ENCODE data around the gene ZNF582. TPM values are rescaled to one million over a fixed set of nuclear protein-coding genes. Genes with fewer than 3 reads are reported as not detected.

The ZNF582 gene
- 6.7 TPM for total RNA-seq

DNA sequence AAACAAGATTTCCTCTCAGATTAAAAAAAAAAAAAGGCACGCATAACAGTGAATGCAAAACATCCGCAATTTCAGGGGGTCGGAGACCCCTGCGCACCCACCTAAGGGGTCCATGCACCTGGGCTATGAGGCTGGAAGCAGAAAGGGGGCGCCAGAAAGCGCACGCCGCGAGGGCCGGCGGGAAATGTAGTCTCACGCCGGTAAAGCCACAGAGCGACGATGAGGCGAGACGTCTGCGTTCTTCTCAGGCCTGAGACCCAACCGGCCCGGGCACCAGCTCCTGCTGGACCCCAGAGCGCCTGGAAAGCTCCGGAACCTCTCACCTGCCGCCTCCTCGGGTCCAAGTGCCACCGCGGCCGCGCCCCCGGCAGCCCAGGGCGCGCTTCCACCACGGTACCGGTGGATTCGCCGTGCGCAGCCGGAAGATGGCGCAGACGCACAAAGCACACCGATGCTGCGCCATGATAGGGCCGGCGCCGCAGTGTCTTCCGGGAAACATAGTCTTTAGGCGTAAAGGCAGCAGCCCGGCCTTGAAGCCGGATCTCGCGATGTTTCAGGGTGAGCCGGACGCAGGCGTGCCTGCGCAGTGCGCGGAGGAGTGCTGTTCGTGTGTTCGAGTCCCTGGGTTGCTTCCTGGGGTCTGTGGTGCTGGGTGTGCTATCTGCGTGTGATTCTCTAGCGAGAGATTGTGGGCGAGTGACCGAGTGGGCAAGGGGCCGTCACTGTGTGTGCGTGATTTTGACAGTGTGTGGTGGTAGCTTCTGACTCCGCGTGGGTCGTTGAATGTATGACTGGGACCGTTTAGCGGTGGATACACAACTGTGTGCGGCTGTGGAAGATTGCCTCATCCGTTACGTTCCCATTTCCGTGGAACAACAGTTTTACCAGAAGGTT is at the start of gene ZNF582:
TSS of gene ZNF582 (minus strand) at position 416 of the 894 bp plus-strand sequence. CDS start 1,782 bp downstream, outside the sequence.

GRCh38 chr19:56403764-56404704 is 10.7 kb upstream of the ZNF582 start, which contains the start of gene ZNF583:
Gene ZNF583 (plus strand): TSS chr19:56404332. CDS start chr19:56407115, 2,783 bp downstream.

Other genes starting within 250 kb of the ZNF582 start
- not detected for gene GALP, start 217.5 kb downstream of the ZNF582 start, total RNA-seq
- not detected for gene ZSCAN5B, start 195.8 kb downstream of the ZNF582 start, total RNA-seq
- not detected for gene ZSCAN5C, start 191.3 kb downstream of the ZNF582 start, total RNA-seq
- not detected for gene EDDM13, start 120.8 kb downstream of the ZNF582 start, total RNA-seq
- gene ZSCAN5A, start 78.7 kb downstream of the ZNF582 start, total RNA-seq = 8.8 TPM
- 44.5 TPM for gene ZNF583, start 10.8 kb upstream of the ZNF582 start, total RNA-seq
- 27.7 TPM for gene ZNF667, start 83.8 kb upstream of the ZNF582 start, total RNA-seq
- 21.5 TPM for gene ZNF471, start 114.3 kb upstream of the ZNF582 start, total RNA-seq
- gene ZFP28, start 145.4 kb upstream of the ZNF582 start, total RNA-seq = 32.5 TPM
- gene ZNF470, start 173.9 kb upstream of the ZNF582 start, total RNA-seq = 21.9 TPM
- 21.2 TPM for gene ZNF71, start 201.8 kb upstream of the ZNF582 start, total RNA-seq
- gene SMIM17, start 249.6 kb upstream of the ZNF582 start, total RNA-seq = 117 TPM